Measurements from ENCODE around the gene CDK14.

Gene CDK14

DNA sequence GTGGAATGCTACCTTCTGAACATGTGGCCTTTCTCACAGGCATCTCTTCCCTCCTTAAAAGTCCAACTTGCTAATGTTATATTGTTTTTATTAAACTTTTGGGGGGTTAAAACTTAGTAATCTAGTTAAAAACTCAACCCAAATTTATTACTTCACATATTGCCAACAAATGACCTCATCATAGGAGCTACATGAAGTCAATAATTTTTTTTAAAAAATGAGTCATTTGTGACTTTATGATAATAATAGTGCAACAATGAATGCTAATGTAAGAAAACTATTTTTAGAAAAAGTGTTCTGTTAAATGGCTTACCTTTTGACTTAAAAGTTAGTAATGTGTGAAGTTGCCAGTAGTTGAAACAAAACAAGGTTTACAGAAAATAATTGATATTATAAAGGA, 342.2 kb downstream of the CDK14 start:
- Histone ChIP-seq H3K4me1 (ENCODE audit: insufficient read depth, low read length, poor library complexity, severe bottlenecking) (no peaks in the 10 kb centered on the region), H3K36me3 (ENCODE audit: insufficient read depth, low read length) (no peaks in the 10 kb centered on the region), H3K27me3 (ENCODE audit: insufficient read depth, low read length, poor library complexity, severe bottlenecking) (no peaks in the 10 kb centered on the region), H4K20me1 (ENCODE audit: insufficient read depth, low read length, poor library complexity, severe bottlenecking) (no peaks in the 10 kb centered on the region), H3F3A (ENCODE audit: low read depth) (no peaks in the 10 kb centered on the region), H2AFZ (ENCODE audit: low read length) (no peak overlapping the region), H3K9me2 (replicated peaks; ENCODE audit: low read depth, low read length) (no peaks in the 10 kb centered on the region), H3K4me3 (ENCODE audit: low read length, poor library complexity, severe bottlenecking) (no peak overlapping the region), H3K9ac (ENCODE audit: low read depth, low read length, poor library complexity, severe bottlenecking) (no peak overlapping the region), H3K4me2 (ENCODE audit: low read depth, low read length, poor library complexity, severe bottlenecking) (no peak overlapping the region), H3K9me3 (ENCODE audit: insufficient read depth, low read depth, low read length) (no peaks in the 10 kb centered on the region), H3K79me2 (ENCODE audit: insufficient read depth, low read length) (no peaks in the 10 kb centered on the region)
- TF ChIP-seq, protein P1, sequence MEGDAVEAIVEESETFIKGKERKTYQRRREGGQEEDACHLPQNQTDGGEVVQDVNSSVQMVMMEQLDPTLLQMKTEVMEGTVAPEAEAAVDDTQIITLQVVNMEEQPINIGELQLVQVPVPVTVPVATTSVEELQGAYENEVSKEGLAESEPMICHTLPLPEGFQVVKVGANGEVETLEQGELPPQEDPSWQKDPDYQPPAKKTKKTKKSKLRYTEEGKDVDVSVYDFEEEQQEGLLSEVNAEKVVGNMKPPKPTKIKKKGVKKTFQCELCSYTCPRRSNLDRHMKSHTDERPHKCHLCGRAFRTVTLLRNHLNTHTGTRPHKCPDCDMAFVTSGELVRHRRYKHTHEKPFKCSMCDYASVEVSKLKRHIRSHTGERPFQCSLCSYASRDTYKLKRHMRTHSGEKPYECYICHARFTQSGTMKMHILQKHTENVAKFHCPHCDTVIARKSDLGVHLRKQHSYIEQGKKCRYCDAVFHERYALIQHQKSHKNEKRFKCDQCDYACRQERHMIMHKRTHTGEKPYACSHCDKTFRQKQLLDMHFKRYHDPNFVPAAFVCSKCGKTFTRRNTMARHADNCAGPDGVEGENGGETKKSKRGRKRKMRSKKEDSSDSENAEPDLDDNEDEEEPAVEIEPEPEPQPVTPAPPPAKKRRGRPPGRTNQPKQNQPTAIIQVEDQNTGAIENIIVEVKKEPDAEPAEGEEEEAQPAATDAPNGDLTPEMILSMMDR (conservative IDR thresholded peaks at IDR 0.05; ENCODE audit: low read length) = no peak
- no peak for TF ChIP-seq EZH2phosphoT487 (IDR thresholded peaks at IDR 0.05; ENCODE audit: borderline replicate concordance)

GRCh38 chr7:90939666-90940065, 343.5 kb downstream of the CDK14 start:
- H3F3A ChIP-seq (ENCODE audit: low read depth) = no peaks in the 10 kb centered on the region
- no peaks in the 10 kb centered on the region for H3K4me1 ChIP-seq (ENCODE audit: insufficient read depth, low read length, poor library complexity, severe bottlenecking)
- H3K36me3 ChIP-seq (ENCODE audit: insufficient read depth, low read length) = no peaks in the 10 kb centered on the region
- no peaks in the 10 kb centered on the region for H3K27me3 ChIP-seq (ENCODE audit: insufficient read depth, low read length, poor library complexity, severe bottlenecking)
- H3K79me2 ChIP-seq (ENCODE audit: insufficient read depth, low read length) = no peaks in the 10 kb centered on the region
- H2AFZ ChIP-seq (ENCODE audit: low read length) = no peak overlapping the region
- H3K4me2 ChIP-seq (ENCODE audit: low read depth, low read length, poor library complexity, severe bottlenecking) = no peak overlapping the region
- no peaks in the 10 kb centered on the region for H4K20me1 ChIP-seq (ENCODE audit: insufficient read depth, low read length, poor library complexity, severe bottlenecking)
- no peaks in the 10 kb centered on the region for H3K9me3 ChIP-seq (ENCODE audit: insufficient read depth, low read depth, low read length)
- TF ChIP-seq EZH2phosphoT487 (IDR thresholded peaks at IDR 0.05; ENCODE audit: borderline replicate concordance) = no peak
- TF ChIP-seq, protein P1 (conservative IDR thresholded peaks at IDR 0.05; ENCODE audit: low read length) = no peak
- H3K9me2 ChIP-seq (replicated peaks; ENCODE audit: low read depth, low read length) = no peaks in the 10 kb centered on the region
- no peak overlapping the region for H3K9ac ChIP-seq (ENCODE audit: low read depth, low read length, poor library complexity, severe bottlenecking)
- H3K4me3 ChIP-seq (ENCODE audit: low read length, poor library complexity, severe bottlenecking) = no peak overlapping the region

- H3K27me3 ChIP-seq (ENCODE audit: insufficient read depth, low read length, poor library complexity, severe bottlenecking) = no peaks in the 10 kb centered on the region
- H2AFZ ChIP-seq (ENCODE audit: low read length) = no peak overlapping the region
- no peaks in the 10 kb centered on the region for H3K9me3 ChIP-seq (ENCODE audit: insufficient read depth, low read depth, low read length)
- H3K9me2 ChIP-seq (replicated peaks; ENCODE audit: low read depth, low read length) = no peaks in the 10 kb centered on the region
- no peaks in the 10 kb centered on the region for H3F3A ChIP-seq (ENCODE audit: low read depth)
- no peaks in the 10 kb centered on the region for H4K20me1 ChIP-seq (ENCODE audit: insufficient read depth, low read length, poor library complexity, severe bottlenecking)
- H3K4me3 ChIP-seq (ENCODE audit: low read length, poor library complexity, severe bottlenecking) = no peak overlapping the region
- no peak overlapping the region for H3K9ac ChIP-seq (ENCODE audit: low read depth, low read length, poor library complexity, severe bottlenecking)
- H3K36me3 ChIP-seq (ENCODE audit: insufficient read depth, low read length) = no peaks in the 10 kb centered on the region
- H3K79me2 ChIP-seq (ENCODE audit: insufficient read depth, low read length) = no peaks in the 10 kb centered on the region
- H3K4me1 ChIP-seq (ENCODE audit: insufficient read depth, low read length, poor library complexity, severe bottlenecking) = no peaks in the 10 kb centered on the region
- H3K4me2 ChIP-seq (ENCODE audit: low read depth, low read length, poor library complexity, severe bottlenecking) = no peak overlapping the region
- TF ChIP-seq, protein P1 (conservative IDR thresholded peaks at IDR 0.05; ENCODE audit: low read length) = no peak
- no peak for TF ChIP-seq EZH2phosphoT487 (IDR thresholded peaks at IDR 0.05; ENCODE audit: borderline replicate concordance)
These were observed 347.9 kb downstream of the CDK14 start for GRCh38 chr7:90944021-90944420.

All from Loucy (cell line).